Right ventricle myocardium inferior (tissue), 1 donor: ENCODE measurements around the gene TOR1A. TPM values are rescaled to one million over a fixed set of nuclear protein-coding genes. Genes with fewer than 3 reads are reported as not detected.

ENCODE experiments used
- ATAC-seq: fragments of 200-7000 bp; cut with Tn5 transposase; one replicate; pipeline ENCODE4 v1.9.1; 2020; ENCODE audit warnings: mild to moderate bottlenecking, moderate library complexity
- DNase-seq: peaks from one replicate; pipeline ENCODE4 v3.0.0; 2021; ENCODE audit errors: missing footprints
- intact Hi-C: fragments of 100-400 bp; cut with DNase I; formaldehyde crosslinking; loops from one replicate; pipeline ENCODE4 v1.11.0; 2022
- microRNA-seq: library from miRNA; unstranded; fragments of <30 nt; microRNA quantifications from one replicate; pipeline ENCODE4 v1.2.0, GENCODE V29; 2020
- total RNA-seq: library from RNA; stranded (reverse); fragmentation: NEBNext Ultra II Directional; extraction: Animal tissue kit (Norgen Biotek cat#: 25700); gene quantifications from one replicate; pipeline ENCODE4 v1.2.1, GENCODE V29; 2021
- donor health status: DM: no; HTN: yes; CAD: no; lungs with severe emphysema.

The TOR1A gene
- total RNA-seq, 1 donor from 2014 or later, result 12.2 TPM

GRCh38 chr9:129770741-129771140, 53.2 kb downstream of the TOR1A start:
- ATAC-seq (no peak), DNase-seq (no peak)
- intact Hi-C loops, result no loop called here

- no peak for ATAC-seq
- intact Hi-C loops, result no loop called here
- DNase-seq, result no peak
These were observed 54.3 kb downstream of the TOR1A start for GRCh38 chr9:129769669-129770068.

- intact Hi-C loops, result no loop called here
- ATAC-seq (no peak), DNase-seq (no peak)
These were observed 55.5 kb downstream of the TOR1A start for GRCh38 chr9:129768486-129768885.

GRCh38 chr9:129765764-129766317, 58.1 kb downstream of the TOR1A start:
- intact Hi-C loops, result no loop called here
- DNase-seq, result no peak
- no peak for ATAC-seq

GRCh38 chr9:129762985-129763926, 60.7 kb downstream of the TOR1A start:
- DNase-seq (peak; percentile 73), ATAC-seq (peak; percentile 58)
- intact Hi-C loops, result no loop called here

Small RNA genes lying within 50 kb of the gene (microRNA-seq; reads per million reads assigned to microRNA genes)
- not detected for gene MIR6855

Other genes with a start within 250 kb of the TOR1A start
- gene C9orf50, start 203.0 kb downstream of the TOR1A start, total RNA-seq, result not detected
- gene NTMT1, start 198.0 kb downstream of the TOR1A start, total RNA-seq, result 72.1 TPM
- gene ASB6, start 182.0 kb downstream of the TOR1A start, total RNA-seq, result 9.3 TPM
- gene PRRX2, start 158.5 kb downstream of the TOR1A start, total RNA-seq, result 0.54 TPM
- 4.8 TPM for gene PTGES, start 71.1 kb downstream of the TOR1A start, total RNA-seq
- gene TOR1B, start 21.0 kb downstream of the TOR1A start, total RNA-seq, result 10.5 TPM
- gene C9orf78, start 11.1 kb upstream of the TOR1A start, total RNA-seq, result 32.0 TPM
- 14.0 TPM for gene USP20, start 11.3 kb upstream of the TOR1A start, total RNA-seq
- gene FNBP1, start 219.1 kb upstream of the TOR1A start, total RNA-seq, result 24.2 TPM
- 21.8 TPM for gene GPR107, start 229.8 kb upstream of the TOR1A start, total RNA-seq